Immature natural killer cell (primary cell): ENCODE measurements around the gene PIK3C2G. TPM values are rescaled to one million over a fixed set of nuclear protein-coding genes. Genes with fewer than 3 reads are reported as not detected.
"Not testable (repeated sequence)": the region's sequence is repeated elsewhere in the genome, so short reads cannot be mapped to it uniquely, and the experiment has no call there.

Experiments used
- DNase-seq, 3 donors: peaks; one replicate each; pipeline ENCODE4 v3.0.0; 2022; ENCODE audit warnings: mixed read lengths in 1 of 3
- H3K27ac Mint-ChIP-seq, 6 donors: one replicate each; pipeline ENCODE4 v1.8.0; 2020; ENCODE audit warnings: mixed read lengths in 6 of 6, mild to moderate bottlenecking in 5 of 6, inconsistent platforms in 4 of 6, moderate library complexity in 3 of 6
- H3K27me3 Mint-ChIP-seq, 3 donors: one replicate each; pipeline ENCODE4 v1.8.0; 2020 to 2021; ENCODE audit warnings: low read depth in 3 of 3, mild to moderate bottlenecking in 3 of 3, mixed read lengths in 3 of 3, moderate library complexity in 3 of 3, inconsistent platforms in 1 of 3
- H3K36me3 Mint-ChIP-seq, 3 donors: one replicate each; pipeline ENCODE4 v1.8.0; 2020; ENCODE audit warnings: mixed read lengths in 3 of 3, inconsistent platforms in 2 of 3, mild to moderate bottlenecking in 2 of 3
- H3K4me1 Mint-ChIP-seq, 2 donors: one replicate each; pipeline ENCODE4 v1.8.0; 2020; ENCODE audit warnings: inconsistent platforms in 2 of 2, mild to moderate bottlenecking in 2 of 2, mixed read lengths in 2 of 2, moderate library complexity in 1 of 2
- H3K4me3 Mint-ChIP-seq, 5 donors: one replicate each; pipeline ENCODE4 v1.8.0; 2020; ENCODE audit warnings: mild to moderate bottlenecking in 5 of 5, mixed read lengths in 5 of 5, inconsistent platforms in 3 of 5, moderate library complexity in 3 of 5
- H3K9me3 Mint-ChIP-seq, 6 donors: one replicate each; pipeline ENCODE4 v1.8.0; 2020; ENCODE audit warnings: mild to moderate bottlenecking in 6 of 6, mixed read lengths in 6 of 6, inconsistent platforms in 4 of 6, moderate library complexity in 3 of 6
- polyA plus RNA-seq, 3 donors: library from polyadenylated mRNA; unstranded; fragments of 300-500 nt; fragmentation: Illumina TruSeq; gene quantifications; one replicate each; pipeline ENCODE4 v1.2.3, GENCODE V29; 2021

The PIK3C2G gene, protein sequence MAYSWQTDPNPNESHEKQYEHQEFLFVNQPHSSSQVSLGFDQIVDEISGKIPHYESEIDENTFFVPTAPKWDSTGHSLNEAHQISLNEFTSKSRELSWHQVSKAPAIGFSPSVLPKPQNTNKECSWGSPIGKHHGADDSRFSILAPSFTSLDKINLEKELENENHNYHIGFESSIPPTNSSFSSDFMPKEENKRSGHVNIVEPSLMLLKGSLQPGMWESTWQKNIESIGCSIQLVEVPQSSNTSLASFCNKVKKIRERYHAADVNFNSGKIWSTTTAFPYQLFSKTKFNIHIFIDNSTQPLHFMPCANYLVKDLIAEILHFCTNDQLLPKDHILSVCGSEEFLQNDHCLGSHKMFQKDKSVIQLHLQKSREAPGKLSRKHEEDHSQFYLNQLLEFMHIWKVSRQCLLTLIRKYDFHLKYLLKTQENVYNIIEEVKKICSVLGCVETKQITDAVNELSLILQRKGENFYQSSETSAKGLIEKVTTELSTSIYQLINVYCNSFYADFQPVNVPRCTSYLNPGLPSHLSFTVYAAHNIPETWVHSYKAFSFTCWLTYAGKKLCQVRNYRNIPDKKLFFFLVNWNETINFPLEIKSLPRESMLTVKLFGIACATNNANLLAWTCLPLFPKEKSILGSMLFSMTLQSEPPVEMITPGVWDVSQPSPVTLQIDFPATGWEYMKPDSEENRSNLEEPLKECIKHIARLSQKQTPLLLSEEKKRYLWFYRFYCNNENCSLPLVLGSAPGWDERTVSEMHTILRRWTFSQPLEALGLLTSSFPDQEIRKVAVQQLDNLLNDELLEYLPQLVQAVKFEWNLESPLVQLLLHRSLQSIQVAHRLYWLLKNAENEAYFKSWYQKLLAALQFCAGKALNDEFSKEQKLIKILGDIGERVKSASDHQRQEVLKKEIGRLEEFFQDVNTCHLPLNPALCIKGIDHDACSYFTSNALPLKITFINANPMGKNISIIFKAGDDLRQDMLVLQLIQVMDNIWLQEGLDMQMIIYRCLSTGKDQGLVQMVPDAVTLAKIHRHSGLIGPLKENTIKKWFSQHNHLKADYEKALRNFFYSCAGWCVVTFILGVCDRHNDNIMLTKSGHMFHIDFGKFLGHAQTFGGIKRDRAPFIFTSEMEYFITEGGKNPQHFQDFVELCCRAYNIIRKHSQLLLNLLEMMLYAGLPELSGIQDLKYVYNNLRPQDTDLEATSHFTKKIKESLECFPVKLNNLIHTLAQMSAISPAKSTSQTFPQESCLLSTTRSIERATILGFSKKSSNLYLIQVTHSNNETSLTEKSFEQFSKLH (N-terminal part only)
- not detected for polyA plus RNA-seq

DNA sequence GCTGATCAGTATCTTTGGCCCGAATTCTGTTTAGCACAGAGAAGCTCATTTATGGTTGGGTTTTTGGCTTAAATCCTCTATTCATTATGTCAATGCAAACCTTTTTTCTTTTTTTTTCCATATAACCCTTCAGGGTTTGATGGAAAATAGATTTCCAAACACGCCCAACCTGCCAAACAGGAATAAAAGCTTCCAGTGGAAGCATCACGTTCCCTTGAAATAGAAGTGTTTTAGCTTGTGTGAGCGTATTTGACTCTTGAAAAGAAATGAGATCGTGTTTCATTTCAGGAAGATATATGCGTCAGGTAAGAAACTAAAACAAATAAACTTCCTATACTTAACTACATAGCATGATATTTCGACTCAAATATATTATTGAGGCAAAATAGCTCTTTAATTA, at the start of gene PIK3C2G:
PIK3C2G (plus strand) TSS at position 246 of the 400 bp plus-strand sequence. CDS start 20,564 bp downstream, outside the sequence.
- Mint-ChIP-seq H3K27me3 (no peaks in the 10 kb centered on the region), H3K9me3 (peaks cover 0 to 23% (median 9%) of the 10 kb centered on the region in 6 donors), H3K36me3 (no peaks in the 10 kb centered on the region), H3K4me3 (no peak within 1 kb of the TSS), H3K27ac (no peak within 1 kb of the TSS), H3K4me1 (no peaks in the 10 kb centered on the region)
- DNase-seq: no peak

DNA sequence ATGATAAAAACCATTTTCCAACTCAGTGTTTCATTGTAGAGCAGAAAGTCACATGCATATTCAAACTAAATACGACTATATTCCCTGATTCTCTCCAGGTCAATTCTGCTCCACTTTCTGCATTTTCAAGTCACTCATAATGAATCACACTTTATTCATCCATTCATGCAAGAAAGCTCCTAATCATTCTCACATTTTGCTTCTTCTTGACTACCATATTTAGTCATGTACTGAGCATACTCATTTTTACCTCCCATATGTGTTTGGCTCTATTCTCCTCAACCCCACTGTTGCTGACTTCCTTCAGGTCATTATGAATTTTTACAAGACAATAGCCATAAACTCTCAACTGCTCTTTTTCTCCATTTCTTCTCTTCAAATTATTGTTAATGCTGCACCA, 43.4 kb upstream of the PIK3C2G start:
- DNase-seq: no peak
- H3K27ac Mint-ChIP-seq: no peak overlapping the region
- no peaks in the 10 kb centered on the region for H3K4me1 Mint-ChIP-seq
- H3K36me3 Mint-ChIP-seq: no peaks in the 10 kb centered on the region
- peaks cover 0 to 24% (median 3%) of the 10 kb centered on the region in 6 donors for H3K9me3 Mint-ChIP-seq
- peaks cover 0 to 4% (median 0%) of the 10 kb centered on the region in 3 donors for H3K27me3 Mint-ChIP-seq
- no peak overlapping the region for H3K4me3 Mint-ChIP-seq

DNA sequence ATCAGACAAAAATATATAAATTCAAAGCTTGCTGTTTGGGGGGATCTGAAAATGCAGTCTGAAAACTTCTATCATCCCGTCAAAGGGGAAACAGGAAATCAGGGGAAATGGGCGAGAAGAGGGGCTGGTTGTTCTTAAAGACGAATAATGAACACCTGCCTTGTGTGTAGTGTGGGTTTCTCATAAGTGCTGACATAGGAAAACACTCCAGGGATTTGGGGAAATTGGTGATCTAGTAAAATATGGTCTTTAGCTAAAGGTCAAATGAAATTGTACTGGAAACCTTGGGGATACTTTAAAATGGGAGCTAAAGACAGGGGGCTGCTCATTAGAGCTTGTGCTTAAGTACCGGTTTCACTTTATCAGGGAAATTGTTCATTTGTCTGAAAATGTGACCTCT, 39.6 kb upstream of the PIK3C2G start:
- Mint-ChIP-seq H3K27ac (no peak overlapping the region), H3K36me3 (no peaks in the 10 kb centered on the region), H3K4me1 (no peaks in the 10 kb centered on the region), H3K27me3 (peaks cover 0 to 2% (median 0%) of the 10 kb centered on the region in 3 donors), H3K9me3 (peaks cover 0 to 6% (median 4%) of the 10 kb centered on the region in 6 donors), H3K4me3 (no peak overlapping the region)
- no peak for DNase-seq

DNA sequence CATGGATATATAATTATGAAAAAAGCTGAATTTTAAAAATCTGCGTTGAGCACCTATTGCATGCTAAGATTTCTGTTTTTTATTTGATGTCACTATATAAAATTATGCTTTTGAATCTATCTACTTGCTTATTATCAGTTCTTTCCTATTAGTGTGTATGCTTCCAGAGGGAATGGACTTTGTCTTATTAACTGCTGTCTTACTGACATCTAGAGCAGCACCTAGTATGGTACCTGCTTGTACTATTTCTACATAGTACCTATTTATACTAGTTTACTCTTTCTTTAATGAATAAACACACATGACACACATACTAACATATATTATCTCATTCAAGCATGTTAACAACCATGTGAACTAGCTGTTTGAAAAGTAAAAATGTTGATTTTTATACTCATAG, 38.6 kb upstream of the PIK3C2G start:
- Mint-ChIP-seq H3K27me3 (peaks cover 0 to 2% (median 0%) of the 10 kb centered on the region in 3 donors), H3K4me1 (no peaks in the 10 kb centered on the region), H3K4me3 (no peak overlapping the region), H3K36me3 (no peaks in the 10 kb centered on the region), H3K9me3 (peaks cover 0 to 8% (median 1%) of the 10 kb centered on the region in 6 donors), H3K27ac (no peak overlapping the region)
- DNase-seq: no peak

DNA sequence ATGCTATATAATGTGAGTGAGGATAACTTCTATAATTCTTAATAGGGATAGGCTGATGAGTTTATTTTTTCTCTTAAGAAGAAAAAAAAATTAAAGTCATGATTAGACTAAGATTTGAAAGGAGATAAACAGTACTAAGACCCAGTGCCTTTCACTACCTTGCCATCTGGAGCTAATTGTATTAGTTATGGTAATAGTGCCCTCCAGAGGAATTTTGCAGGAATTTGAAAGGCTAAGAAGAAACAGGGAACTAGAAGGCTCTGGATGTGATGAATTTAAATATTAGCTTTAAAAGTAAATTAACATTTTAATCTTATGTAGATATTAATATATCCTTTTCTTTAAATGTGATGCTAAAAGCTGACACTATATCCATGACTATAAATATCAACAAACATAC, 36.6 kb upstream of the PIK3C2G start:
- Mint-ChIP-seq H3K4me3 (no peak overlapping the region), H3K27me3 (peaks cover 0 to 2% (median 0%) of the 10 kb centered on the region in 3 donors), H3K27ac (no peak overlapping the region), H3K36me3 (no peaks in the 10 kb centered on the region), H3K9me3 (peaks cover 0 to 10% (median under 1%) of the 10 kb centered on the region in 6 donors), H3K4me1 (no peaks in the 10 kb centered on the region)
- no peak for DNase-seq

DNA sequence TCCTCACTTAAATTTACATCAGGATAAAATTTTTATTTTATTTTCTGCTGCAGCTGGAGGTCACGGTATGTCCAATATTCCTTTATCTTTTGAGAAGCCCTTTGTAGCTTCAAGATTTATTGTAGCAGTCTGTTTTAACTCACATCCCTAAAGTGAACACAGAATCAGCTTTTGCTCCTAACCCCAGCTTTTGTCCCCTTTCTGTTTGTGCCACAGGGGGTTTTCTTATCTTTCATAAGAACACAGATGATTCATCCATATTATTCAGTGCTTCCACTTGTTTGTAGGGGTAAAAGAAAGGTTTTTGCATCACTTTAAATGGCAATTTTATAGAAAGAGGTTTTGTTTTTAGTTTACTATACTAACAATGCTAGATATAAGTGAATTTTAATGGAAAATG, 21.8 kb upstream of the PIK3C2G start:
- Mint-ChIP-seq H3K9me3 (peaks cover 2 to 38% (median 18%) of the 10 kb centered on the region in 6 donors), H3K4me1 (no peaks in the 10 kb centered on the region), H3K36me3 (no peaks in the 10 kb centered on the region), H3K4me3 (no peak overlapping the region), H3K27ac (no peak overlapping the region), H3K27me3 (no peaks in the 10 kb centered on the region)
- DNase-seq: no peak

DNA sequence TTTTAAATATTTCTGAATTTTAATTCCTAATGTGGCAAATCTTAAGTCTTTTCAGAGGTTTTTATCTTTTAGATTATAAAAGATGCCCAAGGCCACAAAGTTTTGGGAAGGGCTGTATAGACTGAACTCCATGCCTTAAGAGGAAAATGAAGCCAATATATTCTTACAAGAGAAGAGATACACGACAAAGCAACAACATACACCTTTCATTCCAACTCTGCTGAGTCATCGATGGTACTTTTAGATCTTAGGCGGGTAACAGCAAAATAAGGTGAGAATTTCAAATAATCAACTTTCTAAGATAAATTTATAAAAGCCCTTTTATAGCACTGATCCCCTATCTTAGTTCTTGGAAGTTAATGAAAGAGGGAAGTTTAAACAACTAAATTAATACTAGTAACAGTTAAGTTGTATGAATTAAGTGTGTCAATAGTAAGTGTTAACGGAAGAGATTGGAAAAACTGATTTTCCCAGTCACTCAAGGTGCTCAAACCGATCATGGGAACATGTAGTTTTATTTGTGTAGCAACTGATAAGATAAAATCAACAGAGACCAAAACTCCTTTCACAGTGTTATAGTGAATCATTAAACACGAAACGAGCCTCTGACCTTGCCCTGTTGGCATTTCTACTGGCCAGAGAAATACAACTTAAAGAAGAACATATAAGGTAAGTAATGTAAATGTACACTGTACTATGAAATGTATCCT, 18.8 kb upstream of the PIK3C2G start:
- no peaks in the 10 kb centered on the region for H3K36me3 Mint-ChIP-seq
- no peaks in the 10 kb centered on the region for H3K27me3 Mint-ChIP-seq
- H3K4me3 Mint-ChIP-seq: no peak overlapping the region
- H3K27ac Mint-ChIP-seq: no peak overlapping the region
- peaks cover 0 to 9% (median 4%) of the 10 kb centered on the region in 6 donors for H3K9me3 Mint-ChIP-seq
- DNase-seq: no peak
- H3K4me1 Mint-ChIP-seq: no peaks in the 10 kb centered on the region

DNA sequence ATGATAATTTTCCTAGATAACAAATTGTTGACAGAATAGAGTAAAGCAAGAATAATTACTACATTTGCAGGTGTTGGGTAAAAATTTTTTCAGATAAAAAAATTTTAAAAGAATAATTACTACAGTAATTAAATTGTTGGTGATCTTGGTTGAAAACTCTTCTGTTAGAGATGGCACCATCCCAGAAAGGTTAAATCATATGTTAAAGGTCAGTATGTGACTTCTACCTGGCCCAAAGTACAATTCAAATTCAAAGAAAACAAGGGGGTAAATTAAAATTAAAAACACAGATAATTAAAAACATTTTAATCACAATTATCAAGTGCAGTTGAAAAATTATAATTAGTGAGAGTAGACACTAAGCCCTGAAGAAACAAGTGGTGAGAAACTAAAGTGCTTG, 18.1 kb upstream of the PIK3C2G start:
- Mint-ChIP-seq H3K9me3 (peaks cover 0 to 5% (median 4%) of the 10 kb centered on the region in 6 donors), H3K27ac (no peak overlapping the region), H3K27me3 (no peaks in the 10 kb centered on the region), H3K4me3 (no peak overlapping the region), H3K36me3 (no peaks in the 10 kb centered on the region), H3K4me1 (no peaks in the 10 kb centered on the region)
- no peak for DNase-seq

DNA sequence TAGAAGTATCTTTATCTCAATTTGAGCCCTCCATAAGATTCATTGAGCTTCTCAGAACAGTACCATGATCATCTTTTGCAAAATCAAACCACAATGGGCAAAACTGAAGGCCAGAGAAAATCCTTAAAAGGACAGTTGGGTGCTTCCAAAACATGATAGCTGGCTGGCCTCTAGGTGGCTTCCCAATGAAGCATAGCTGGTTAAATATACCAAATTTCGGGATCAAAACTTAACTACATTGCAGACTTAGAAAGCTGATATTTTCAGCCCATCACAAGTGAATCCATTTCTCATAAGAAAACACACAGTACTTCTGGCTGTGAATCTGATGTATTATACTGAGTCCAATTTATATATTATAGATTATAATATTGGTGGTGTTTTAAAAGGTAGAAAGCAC, 15.3 kb upstream of the PIK3C2G start:
- Mint-ChIP-seq H3K27ac (no peak overlapping the region), H3K27me3 (no peaks in the 10 kb centered on the region), H3K9me3 (peaks cover 0 to 8% (median 2%) of the 10 kb centered on the region in 6 donors), H3K36me3 (no peaks in the 10 kb centered on the region), H3K4me1 (no peaks in the 10 kb centered on the region), H3K4me3 (no peak overlapping the region)
- DNase-seq: no peak

DNA sequence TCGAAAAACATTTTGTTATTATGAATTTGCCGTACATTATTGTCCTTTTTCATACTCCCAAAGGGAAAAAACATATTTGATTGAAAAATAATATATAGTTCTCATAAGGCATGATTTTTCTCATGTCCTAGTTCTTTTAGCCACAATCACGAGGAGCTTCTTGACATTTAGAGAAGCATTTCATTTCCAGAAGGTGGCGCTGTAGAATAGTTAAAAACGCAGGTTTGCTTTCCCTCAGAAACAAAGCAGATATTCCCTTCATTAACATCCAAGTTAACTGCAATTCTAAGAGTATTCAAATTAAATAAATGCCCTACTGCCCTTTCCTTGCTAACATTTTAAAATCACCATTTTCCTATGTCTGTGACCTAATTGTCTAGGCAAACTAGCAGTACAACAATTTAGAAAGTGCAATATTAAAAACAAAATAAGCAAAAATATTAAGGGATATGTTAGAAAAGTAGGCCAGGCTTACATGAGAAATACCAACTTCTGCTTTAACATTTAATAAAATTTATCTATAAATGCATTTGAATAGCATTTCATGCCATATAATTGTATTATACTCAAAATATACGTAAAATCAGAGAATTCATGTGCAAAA, 10.9 kb upstream of the PIK3C2G start:
- H3K27me3 Mint-ChIP-seq: peaks cover 0 to 2% (median 0%) of the 10 kb centered on the region in 3 donors
- H3K4me1 Mint-ChIP-seq: no peaks in the 10 kb centered on the region
- no peak overlapping the region for H3K4me3 Mint-ChIP-seq
- no peak overlapping the region for H3K27ac Mint-ChIP-seq
- DNase-seq: no peak
- H3K36me3 Mint-ChIP-seq: no peaks in the 10 kb centered on the region
- H3K9me3 Mint-ChIP-seq: peaks cover 0 to 7% (median under 1%) of the 10 kb centered on the region in 6 donors

DNA sequence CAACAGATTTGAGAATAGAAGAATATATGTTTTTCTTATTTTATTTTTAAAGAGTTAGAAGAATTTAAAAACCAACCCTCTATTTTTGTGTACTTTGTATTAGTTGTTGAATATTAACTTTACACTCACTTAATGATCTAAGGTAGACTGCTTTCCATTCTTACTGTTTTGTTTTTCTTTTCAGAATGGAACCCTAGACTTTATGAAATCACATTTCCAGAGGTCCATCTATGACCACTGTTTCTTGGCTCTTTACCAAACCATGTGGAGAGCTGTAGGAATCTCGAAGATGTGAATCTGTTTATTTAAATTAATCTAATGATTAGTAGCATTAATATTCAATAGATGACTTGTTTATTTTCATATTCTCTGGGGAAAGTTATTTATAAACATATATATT, 7.2 kb upstream of the PIK3C2G start:
- H3K9me3 Mint-ChIP-seq: peaks cover 1 to 12% (median 7%) of the 10 kb centered on the region in 6 donors

DNA sequence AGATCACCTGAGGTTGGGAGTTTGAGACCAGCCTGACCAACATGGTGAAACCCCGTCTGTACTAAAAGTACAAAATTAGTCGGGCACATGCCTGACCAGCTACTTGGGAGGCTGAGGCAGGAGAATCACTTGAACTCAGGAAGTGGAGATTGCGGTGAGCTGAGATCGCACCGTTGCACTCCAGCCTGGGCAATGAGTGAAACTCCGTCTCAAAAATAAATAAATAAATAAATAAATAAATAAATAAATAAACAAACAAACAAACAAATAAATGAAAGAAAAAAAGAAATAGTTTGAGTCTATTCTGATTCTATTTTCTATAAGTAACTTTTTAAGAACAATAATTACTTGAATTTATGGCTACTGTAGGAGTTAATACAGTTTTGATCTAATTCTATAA, 6.3 kb upstream of the PIK3C2G start:
- DNase-seq, H3K4me3 Mint-ChIP-seq: not testable (repeated sequence)

More for the DNA sequence above, 7.2 kb upstream of the PIK3C2G start:
- Mint-ChIP-seq H3K36me3 (no peaks in the 10 kb centered on the region), H3K27ac (no peak overlapping the region), H3K4me1 (no peaks in the 10 kb centered on the region), H3K27me3 (peaks cover 0 to 2% (median 0%) of the 10 kb centered on the region in 3 donors), H3K4me3 (no peak overlapping the region)
- DNase-seq: no peak

More for the DNA sequence above, 6.3 kb upstream of the PIK3C2G start:
- not testable (repeated sequence) for H3K27me3 Mint-ChIP-seq, H3K36me3 Mint-ChIP-seq, H3K27ac Mint-ChIP-seq, H3K4me1 Mint-ChIP-seq
- H3K9me3 Mint-ChIP-seq: peaks cover 0 to 12% (median 7%) of the 10 kb centered on the region in 6 donors
